ENCODE data around the gene NFE2L2.
"Not testable (repeated sequence)": the region's sequence is repeated elsewhere in the genome, so short reads cannot be mapped to it uniquely, and the experiment has no call there.

- not testable (repeated sequence) for TF ChIP-seq BACH2 (CRISPR knock-in tag; IDR thresholded peaks at IDR 0.05; ENCODE audit: borderline replicate concordance); PATZ1 (CRISPR knock-in tag; IDR thresholded peaks at IDR 0.05; ENCODE audit: borderline replicate concordance); ARNTL (CRISPR knock-in tag; IDR thresholded peaks at IDR 0.05; ENCODE audit: borderline replicate concordance, low read depth); CREB5 (CRISPR knock-in tag; IDR thresholded peaks at IDR 0.05; ENCODE audit: low read depth); ZFP3 (CRISPR knock-in tag; IDR thresholded peaks at IDR 0.05); POU6F1 (CRISPR knock-in tag; IDR thresholded peaks at IDR 0.05; ENCODE audit: borderline replicate concordance, low read depth); TSHZ2 (CRISPR knock-in tag; IDR thresholded peaks at IDR 0.05); GLIS3 (CRISPR knock-in tag; IDR thresholded peaks at IDR 0.05); RARB (CRISPR knock-in tag; IDR thresholded peaks at IDR 0.05); ZNF70 (CRISPR knock-in tag; IDR thresholded peaks at IDR 0.05); ISL1 (CRISPR knock-in tag; IDR thresholded peaks at IDR 0.05)
- 0 out of 2 replicates have a peak, but pooled peaks have one; percentile 7 for TF ChIP-seq ZNF8 (CRISPR knock-in tag; IDR thresholded peaks at IDR 0.05)
Observed at GRCh38 chr2:177223436-177223835, 41.1 kb downstream of the NFE2L2 start.

All from SK-N-SH treated with all-trans-retinoic acid at 6 μM for 48 hours (cell line).